ENCODE results near the gene PRM1.
"Not testable (repeated sequence)": the region's sequence is repeated elsewhere in the genome, so short reads cannot be mapped to it uniquely, and the experiment has no call there.

PRM1 gene

GRCh38 chr16:11296706-11297491, 15.8 kb upstream of the PRM1 start:
- DNase-seq: no peak

- no peak for DNase-seq
Measured at GRCh38 chr16:11296351-11296705, 15.2 kb upstream of the PRM1 start.

- no peak for DNase-seq
Measured at GRCh38 chr16:11295672-11296071, 14.5 kb upstream of the PRM1 start.

- no peak for DNase-seq
Measured at GRCh38 chr16:11292076-11292748, 11.1 kb upstream of the PRM1 start.

GRCh38 chr16:11291091-11291703, 10.1 kb upstream of the PRM1 start:
- no peak for DNase-seq

- no peak for DNase-seq
Measured at GRCh38 chr16:11290102-11290893, 9.2 kb upstream of the PRM1 start.

- not testable (repeated sequence) for DNase-seq
Measured at GRCh38 chr16:11289696-11290095, 8.6 kb upstream of the PRM1 start.

- DNase-seq: no peak
Measured at GRCh38 chr16:11289202-11289601, 8.1 kb upstream of the PRM1 start.

- DNase-seq: no peak
Measured at GRCh38 chr16:11285842-11286241, 4.7 kb upstream of the PRM1 start.

- DNase-seq: no peak
Measured at GRCh38 chr16:11283820-11284248, 2.7 kb upstream of the PRM1 start.

- DNase-seq: no peak
Measured at GRCh38 chr16:11278681-11279628, 2.2 kb downstream of the PRM1 start.

- DNase-seq: no peak
Measured at GRCh38 chr16:11277607-11278337, 3.4 kb downstream of the PRM1 start.

GRCh38 chr16:11276896-11277593, 4.1 kb downstream of the PRM1 start:
- DNase-seq: no peak

- DNase-seq: no peak
Measured at GRCh38 chr16:11276143-11276895, 4.8 kb downstream of the PRM1 start, which contains the start of gene PRM2. Gene PRM2, minus strand, starts transcription at chr16:11276480. Its CDS starts 110 bp downstream, at chr16:11276370.

GRCh38 chr16:11274964-11275363, 6.2 kb downstream of the PRM1 start:
- no peak for DNase-seq

GRCh38 chr16:11273721-11274324, 7.3 kb downstream of the PRM1 start:
- DNase-seq: no peak

GRCh38 chr16:11272921-11273720, 8.0 kb downstream of the PRM1 start, which contains the start of gene PRM3:
Gene PRM3, minus strand, starts transcription at chr16:11273629. Its CDS starts 34 bp downstream, at chr16:11273595.
- no peak for DNase-seq

- DNase-seq: no peak
Measured at GRCh38 chr16:11272484-11272883, 8.6 kb downstream of the PRM1 start.
